ENCODE data around the gene BTBD6.

BTBD6 gene

DNA sequence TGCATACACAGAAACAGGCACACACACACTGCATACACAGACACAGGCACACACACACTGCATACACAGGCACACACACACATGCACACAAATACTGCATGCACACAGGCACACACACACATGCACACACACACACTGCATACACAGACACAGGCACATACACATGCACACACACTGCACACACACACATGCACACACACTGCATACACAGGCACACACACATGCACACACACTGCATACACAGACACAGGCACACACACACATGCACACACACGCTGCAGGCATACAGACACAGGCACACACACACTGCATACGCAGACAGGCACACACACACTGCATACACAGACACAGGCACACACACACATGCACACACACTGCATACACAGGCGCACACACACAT lies 32.7 kb upstream of the BTBD6 start:
- DNase-seq (ENCODE audit: low spot score): no peak
- in situ Hi-C loops (cut with MboI; ENCODE audit: low sequenced_read_pairs, unreplicated experiment): no loop called here
- TF ChIP-seq, protein P1, sequence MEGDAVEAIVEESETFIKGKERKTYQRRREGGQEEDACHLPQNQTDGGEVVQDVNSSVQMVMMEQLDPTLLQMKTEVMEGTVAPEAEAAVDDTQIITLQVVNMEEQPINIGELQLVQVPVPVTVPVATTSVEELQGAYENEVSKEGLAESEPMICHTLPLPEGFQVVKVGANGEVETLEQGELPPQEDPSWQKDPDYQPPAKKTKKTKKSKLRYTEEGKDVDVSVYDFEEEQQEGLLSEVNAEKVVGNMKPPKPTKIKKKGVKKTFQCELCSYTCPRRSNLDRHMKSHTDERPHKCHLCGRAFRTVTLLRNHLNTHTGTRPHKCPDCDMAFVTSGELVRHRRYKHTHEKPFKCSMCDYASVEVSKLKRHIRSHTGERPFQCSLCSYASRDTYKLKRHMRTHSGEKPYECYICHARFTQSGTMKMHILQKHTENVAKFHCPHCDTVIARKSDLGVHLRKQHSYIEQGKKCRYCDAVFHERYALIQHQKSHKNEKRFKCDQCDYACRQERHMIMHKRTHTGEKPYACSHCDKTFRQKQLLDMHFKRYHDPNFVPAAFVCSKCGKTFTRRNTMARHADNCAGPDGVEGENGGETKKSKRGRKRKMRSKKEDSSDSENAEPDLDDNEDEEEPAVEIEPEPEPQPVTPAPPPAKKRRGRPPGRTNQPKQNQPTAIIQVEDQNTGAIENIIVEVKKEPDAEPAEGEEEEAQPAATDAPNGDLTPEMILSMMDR (IDR thresholded peaks at IDR 0.05; ENCODE audit: borderline replicate concordance, control extremely low read depth, extremely low read depth, insufficient read depth, missing control alignments): no peak

DNA sequence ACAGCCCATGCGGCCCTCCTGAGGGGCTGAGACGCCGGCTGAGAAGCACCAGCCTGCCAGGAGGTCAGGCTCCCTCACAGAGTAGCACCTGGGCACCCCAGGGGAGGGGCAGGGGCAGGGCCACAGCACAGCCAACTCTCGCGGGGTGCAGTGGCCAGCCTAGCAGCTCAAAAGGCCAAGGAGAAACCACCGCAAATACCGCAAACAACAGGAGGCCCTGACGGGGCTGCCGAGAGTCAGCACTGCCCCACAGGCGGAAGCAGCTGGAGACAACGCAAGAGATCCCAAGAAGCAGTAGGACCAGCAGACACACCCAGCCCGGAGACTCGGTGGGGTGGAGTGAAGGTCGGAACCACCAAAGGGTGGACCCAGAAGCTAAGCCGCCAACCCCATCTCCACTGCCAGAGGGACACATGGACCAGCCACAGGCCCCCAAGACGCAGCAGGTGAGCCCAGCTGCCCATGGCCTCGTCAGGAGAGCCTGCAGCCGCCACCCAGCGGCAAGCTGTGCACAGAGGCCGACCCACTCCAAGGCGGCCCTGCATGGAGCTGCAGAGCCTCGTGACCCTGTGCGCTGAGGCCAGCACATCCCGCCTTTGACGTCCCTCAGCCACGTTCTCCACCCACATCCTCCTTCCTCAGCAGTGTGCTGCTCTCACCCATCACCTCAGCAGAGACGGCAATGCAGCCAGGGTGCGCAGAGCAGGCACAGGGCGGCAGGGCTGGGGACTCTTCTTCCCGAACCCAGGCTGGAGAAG lies 31.7 kb upstream of the BTBD6 start:
- TF ChIP-seq, protein P1 (IDR thresholded peaks at IDR 0.05; ENCODE audit: borderline replicate concordance, control extremely low read depth, extremely low read depth, insufficient read depth, missing control alignments): no peak
- in situ Hi-C loops (cut with MboI; ENCODE audit: low sequenced_read_pairs, unreplicated experiment): no loop called here
- no peak for DNase-seq (ENCODE audit: low spot score)

DNA sequence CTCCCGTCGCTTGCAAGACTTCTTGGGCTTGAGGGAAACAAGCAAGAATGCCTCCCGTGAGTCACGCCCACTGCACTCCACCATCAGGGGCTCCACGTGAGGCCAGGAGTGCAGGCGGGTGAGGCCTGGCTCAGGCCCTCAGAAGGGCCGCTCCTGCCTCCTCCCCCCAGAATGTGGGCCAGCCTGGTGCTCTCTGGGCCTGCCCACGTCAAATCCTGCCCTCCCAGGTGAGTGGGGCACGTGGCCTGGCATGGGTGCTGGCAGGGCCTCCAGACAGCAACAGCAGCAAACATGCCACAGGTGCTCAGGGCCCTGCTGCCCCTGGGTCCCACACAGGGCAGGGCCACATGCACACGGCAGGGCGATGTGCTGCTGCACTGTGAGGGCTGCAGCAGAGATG lies 30.6 kb upstream of the BTBD6 start:
- TF ChIP-seq, protein P1 (IDR thresholded peaks at IDR 0.05; ENCODE audit: borderline replicate concordance, control extremely low read depth, extremely low read depth, insufficient read depth, missing control alignments): no peak
- DNase-seq (ENCODE audit: low spot score): no peak
- in situ Hi-C loops (cut with MboI; ENCODE audit: low sequenced_read_pairs, unreplicated experiment): no loop called here

DNA sequence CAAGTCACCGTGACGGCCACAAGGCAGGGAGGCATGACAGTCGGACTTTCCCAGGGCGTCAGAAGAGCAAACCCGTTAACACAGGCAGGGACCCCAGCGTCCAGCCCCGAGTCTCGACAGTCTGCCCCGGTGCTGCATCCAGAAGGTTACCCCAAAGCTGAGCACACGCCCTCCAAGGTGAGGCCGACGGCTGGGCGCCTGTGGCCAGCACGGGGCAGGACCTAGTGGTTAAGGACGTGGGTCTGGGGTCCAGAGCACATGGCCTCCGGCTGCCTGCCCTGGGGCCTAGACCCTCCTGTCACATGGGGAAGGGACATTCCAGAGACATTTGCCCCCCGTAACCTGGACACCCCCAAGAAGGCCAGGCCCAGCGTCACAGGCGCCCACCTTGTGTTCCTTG lies 29.7 kb upstream of the BTBD6 start:
- in situ Hi-C loops (cut with MboI; ENCODE audit: low sequenced_read_pairs, unreplicated experiment): no loop called here
- TF ChIP-seq, protein P1 (IDR thresholded peaks at IDR 0.05; ENCODE audit: borderline replicate concordance, control extremely low read depth, extremely low read depth, insufficient read depth, missing control alignments): no peak
- DNase-seq (ENCODE audit: low spot score): no peak

DNA sequence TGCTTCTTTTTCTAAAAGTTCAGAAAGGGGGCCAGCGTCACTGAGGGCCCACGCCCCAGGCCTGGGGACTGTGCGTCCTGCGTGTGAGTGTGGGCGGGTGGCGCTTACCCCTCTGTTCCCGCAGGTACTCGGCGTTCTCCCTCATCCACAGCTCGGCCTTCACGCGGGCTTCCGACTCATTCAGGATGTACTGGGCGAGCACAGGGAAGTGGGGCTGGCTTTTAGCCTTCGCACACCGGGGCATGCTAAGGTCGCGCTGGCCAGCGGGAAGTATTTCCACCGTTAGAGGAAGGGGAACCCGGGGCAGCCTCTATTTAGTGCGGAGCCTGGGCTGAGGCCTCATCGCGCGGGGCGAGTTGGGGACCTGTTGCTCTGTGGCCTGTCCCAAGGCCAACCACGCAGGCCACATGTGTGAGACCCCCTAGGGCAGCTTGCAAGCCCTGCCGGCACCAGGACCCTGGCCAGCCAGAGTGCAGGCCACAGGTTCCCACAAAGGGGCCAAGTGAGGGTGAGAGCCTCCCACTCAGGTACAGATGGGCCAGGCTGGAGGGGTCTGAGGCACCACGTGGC lies 29.2 kb upstream of the BTBD6 start:
- TF ChIP-seq, protein P1 (IDR thresholded peaks at IDR 0.05; ENCODE audit: borderline replicate concordance, control extremely low read depth, extremely low read depth, insufficient read depth, missing control alignments): no peak
- no peak for DNase-seq (ENCODE audit: low spot score)
- in situ Hi-C loops (cut with MboI; ENCODE audit: low sequenced_read_pairs, unreplicated experiment): no loop called here

DNA sequence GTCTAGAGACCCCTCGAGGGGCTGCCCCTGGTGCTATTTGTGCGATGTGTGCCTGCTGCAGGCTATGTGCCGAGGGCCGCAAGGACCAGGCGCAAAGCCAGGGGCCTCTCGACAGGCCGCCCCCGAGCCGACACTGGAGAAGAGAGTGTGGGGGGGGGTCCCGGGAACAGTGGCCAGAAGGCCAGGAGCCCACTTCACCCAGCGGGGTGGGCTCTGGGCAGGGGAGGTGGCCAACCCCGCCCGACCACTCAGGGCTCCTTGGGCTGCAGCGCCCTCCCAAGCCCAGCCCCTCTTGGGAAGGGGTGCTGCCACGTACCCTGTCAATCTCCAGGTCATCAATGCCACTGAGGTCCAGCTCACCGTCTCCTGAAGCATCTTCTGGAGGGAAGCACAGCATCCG lies 28.6 kb upstream of the BTBD6 start:
- TF ChIP-seq, protein P1 (IDR thresholded peaks at IDR 0.05; ENCODE audit: borderline replicate concordance, control extremely low read depth, extremely low read depth, insufficient read depth, missing control alignments): no peak

More for the DNA sequence above, 28.6 kb upstream of the BTBD6 start:
- no peak for DNase-seq (ENCODE audit: low spot score)
- in situ Hi-C loops (cut with MboI; ENCODE audit: low sequenced_read_pairs, unreplicated experiment): no loop called here
